Dendritic cell treated with granulocyte-macrophage colony-stimulating factor and Interleukin-4, amounts not matched to agents 40 ng/mL and 50 ng/mL, for 4 days (primary cell): ENCODE data around the gene TRIM64.
"Not testable (repeated sequence)": the region's sequence is repeated elsewhere in the genome, so short reads cannot be mapped to it uniquely, and the experiment has no call there.

ENCODE experiments used
- H3K27ac Mint-ChIP-seq: one replicate; pipeline ENCODE4 v1.8.0; 2022; ENCODE audit warnings: mild to moderate bottlenecking, mixed read lengths
- H3K27me3 Mint-ChIP-seq: one replicate; pipeline ENCODE4 v1.8.0; 2022; ENCODE audit warnings: mild to moderate bottlenecking, mixed read lengths
- H3K36me3 Mint-ChIP-seq: one replicate; pipeline ENCODE4 v1.8.0; 2022; ENCODE audit warnings: low read depth, mixed read lengths
- H3K4me1 Mint-ChIP-seq: one replicate; pipeline ENCODE4 v1.8.0; 2022; ENCODE audit warnings: low read depth, mixed read lengths
- H3K4me3 Mint-ChIP-seq: one replicate; pipeline ENCODE4 v1.8.0; 2022; ENCODE audit warnings: mild to moderate bottlenecking, moderate library complexity, mixed read lengths
- H3K9me3 Mint-ChIP-seq: one replicate; pipeline ENCODE4 v1.8.0; 2022; ENCODE audit warnings: mixed read lengths
- intact Hi-C: fragments of 100-400 bp; cut with micrococcal nuclease; formaldehyde crosslinking; loops from one replicate; pipeline ENCODE4 v1.15.0; 2022

Gene TRIM64

GRCh38 chr11:89965737-89966136 is at the start of gene TRIM64:
TRIM64 (plus strand) TSS chr11:89966037; CDS start chr11:89968504, 2,467 bp downstream.
- H3K9me3 Mint-ChIP-seq, H3K4me3 Mint-ChIP-seq, H3K27ac Mint-ChIP-seq, H3K36me3 Mint-ChIP-seq, intact Hi-C loops, H3K4me1 Mint-ChIP-seq, H3K27me3 Mint-ChIP-seq: not testable (repeated sequence)

GRCh38 chr11:89922195-89922660 is 43.6 kb upstream of the TRIM64 start, which contains the start of gene TRIM49D1:
TRIM49D1 (minus strand) TSS chr11:89922245; CDS start chr11:89917710, 4,535 bp downstream.
- Mint-ChIP-seq H3K4me1 (no peaks in the 10 kb centered on the region), H3K36me3 (no peaks in the 10 kb centered on the region), H3K4me3 (no peak within 1 kb of the TSS), H3K27ac (no peak within 1 kb of the TSS), H3K9me3 (no peaks in the 10 kb centered on the region), H3K27me3 (no peaks in the 10 kb centered on the region)
- intact Hi-C loops: no loop called here

GRCh38 chr11:89923764-89924163 is 42.1 kb upstream of the TRIM64 start, which contains the start of gene TRIM49D2:
TRIM49D2 (plus strand) TSS chr11:89924064; CDS start chr11:89926762, 2,698 bp downstream.
- H3K27ac Mint-ChIP-seq, H3K27me3 Mint-ChIP-seq, H3K4me3 Mint-ChIP-seq, intact Hi-C loops, H3K9me3 Mint-ChIP-seq, H3K4me1 Mint-ChIP-seq, H3K36me3 Mint-ChIP-seq: not testable (repeated sequence)

- H3K9me3 Mint-ChIP-seq, intact Hi-C loops, H3K4me1 Mint-ChIP-seq, H3K27ac Mint-ChIP-seq, H3K4me3 Mint-ChIP-seq, H3K27me3 Mint-ChIP-seq, H3K36me3 Mint-ChIP-seq: not testable (repeated sequence)
Observed at GRCh38 chr11:89960833-89961232, 5.0 kb upstream of the TRIM64 start.
